22Rv1 (cell line): ENCODE measurements around the gene ATG7.
"Not testable (repeated sequence)": the region's sequence is repeated elsewhere in the genome, so short reads cannot be mapped to it uniquely, and the experiment has no call there.

Experiments
- H3K27ac ChIP-seq: fragments of 450-650 bp; 2 replicates; pipeline ENCODE4 v1.5.1; 2017
- CTCF ChIP-seq: fragments of 450-650 bp; IDR thresholded peaks from 2 replicates; pipeline ENCODE4 v1.5.1; 2017; ENCODE audit warnings: mild to moderate bottlenecking
- ZFX ChIP-seq: fragments of 450-650 bp; IDR thresholded peaks from 2 replicates; pipeline ENCODE4 v1.6.1; 2017; ENCODE audit warnings: antibody characterized with exemption, borderline replicate concordance

ATG7 gene

GRCh38 chr3:11329777-11330176, 57.6 kb downstream of the ATG7 start:
- no peak overlapping the region for H3K27ac ChIP-seq
- TF ChIP-seq CTCF (no peak), ZFX (no peak)

- H3K27ac ChIP-seq, result no peak overlapping the region
- no peak for TF ChIP-seq CTCF
- TF ChIP-seq ZFX, result no peak
These were observed 58.9 kb downstream of the ATG7 start for GRCh38 chr3:11331101-11331500.

- TF ChIP-seq CTCF (peak; percentile 71), ZFX (no peak)
These were observed 62.9 kb downstream of the ATG7 start for GRCh38 chr3:11335056-11335608.

GRCh38 chr3:11339541-11339940, 67.3 kb downstream of the ATG7 start:
- TF ChIP-seq CTCF (no peak), ZFX (no peak)
- no peak overlapping the region for H3K27ac ChIP-seq

More at GRCh38 chr3:11335056-11335608, 62.9 kb downstream of the ATG7 start:
- no peak overlapping the region for H3K27ac ChIP-seq

GRCh38 chr3:11346416-11346815, 74.2 kb downstream of the ATG7 start:
- TF ChIP-seq ZFX, result no peak
- TF ChIP-seq CTCF, result no peak
- no peak overlapping the region for H3K27ac ChIP-seq

- H3K27ac ChIP-seq, result not testable (repeated sequence)
These were observed 76.7 kb downstream of the ATG7 start for GRCh38 chr3:11348877-11349276.

- no peak for TF ChIP-seq CTCF
- no peak for TF ChIP-seq ZFX
- H3K27ac ChIP-seq, result no peak overlapping the region
These were observed 77.2 kb downstream of the ATG7 start for GRCh38 chr3:11349446-11349845.

- TF ChIP-seq CTCF (no peak), ZFX (no peak)
- no peak overlapping the region for H3K27ac ChIP-seq
These were observed 78.2 kb downstream of the ATG7 start for GRCh38 chr3:11350374-11350773.
